ENCODE data around the gene PTS.
"Not testable (repeated sequence)": the region's sequence is repeated elsewhere in the genome, so short reads cannot be mapped to it uniquely, and the experiment has no call there.

The PTS gene

DNA sequence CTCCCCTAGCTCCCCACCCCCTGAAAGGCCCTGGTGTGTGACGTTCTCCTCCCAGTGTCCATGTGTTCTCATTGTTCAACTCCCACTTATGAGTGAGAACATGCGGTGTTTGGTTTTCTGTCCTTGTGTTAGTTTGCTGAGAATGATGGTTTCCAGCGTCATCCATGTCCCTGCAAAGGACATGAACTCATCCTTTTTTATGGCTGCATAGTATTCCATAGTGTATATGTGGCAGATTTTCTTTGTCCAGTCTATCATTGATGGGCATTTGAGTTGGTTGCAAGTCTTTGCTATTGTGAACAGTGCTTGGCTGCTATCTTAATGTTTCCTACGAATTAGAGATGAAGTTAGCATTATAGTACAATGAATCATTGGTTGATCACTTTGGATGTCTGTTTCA is 27.1 kb upstream of the PTS start:
- not testable (repeated sequence) for H3K4me3 ChIP-seq (ENCODE audit: extremely low read depth, insufficient read depth, low read length, poor library complexity, severe bottlenecking); H3K4me1 ChIP-seq (ENCODE audit: control insufficient read depth, insufficient read depth, low read length, poor library complexity, severe bottlenecking); H3K27ac ChIP-seq (ENCODE audit: low read depth, low read length, severe bottlenecking); H3K9me3 ChIP-seq (ENCODE audit: control insufficient read depth, low read length); H3K36me3 ChIP-seq (ENCODE audit: control insufficient read depth, insufficient read depth, low read length)
- WGBS, 2 experiments (ENCODE audit: insufficient coverage in 2 of 2), result no CpG with 5 or more reads among the region's 4 CpGs

DNA sequence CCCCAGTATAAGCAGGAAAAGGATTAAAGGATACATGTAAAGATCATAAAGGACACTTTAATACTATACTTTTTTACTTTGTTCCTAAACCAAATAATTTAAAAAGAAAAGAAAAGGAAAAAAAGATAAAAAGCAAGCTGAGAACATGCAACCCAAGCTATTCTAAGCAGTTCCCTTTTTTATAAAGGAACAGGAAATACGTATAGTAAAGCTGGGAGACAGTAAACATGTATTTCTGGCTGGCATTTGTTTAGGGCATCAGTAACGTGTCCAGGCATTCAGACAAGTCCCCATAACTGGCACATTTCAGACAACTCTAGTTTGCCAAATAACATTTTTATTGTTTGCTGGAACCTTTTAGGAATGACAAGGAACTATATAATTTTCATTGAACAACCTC is 26.0 kb upstream of the PTS start:
- Histone ChIP-seq H3K4me1 (ENCODE audit: control insufficient read depth, insufficient read depth, low read length, poor library complexity, severe bottlenecking) (no peaks in the 10 kb centered on the region), H3K4me3 (ENCODE audit: extremely low read depth, insufficient read depth, low read length, poor library complexity, severe bottlenecking) (no peak overlapping the region), H3K36me3 (ENCODE audit: control insufficient read depth, insufficient read depth, low read length) (no peaks in the 10 kb centered on the region), H3K27ac (ENCODE audit: low read depth, low read length, severe bottlenecking) (no peak overlapping the region), H3K9me3 (ENCODE audit: control insufficient read depth, low read length) (no peaks in the 10 kb centered on the region)
- WGBS, 2 experiments (ENCODE audit: insufficient coverage in 2 of 2), result no CpG with 5 or more reads among the region's 2 CpGs

DNA sequence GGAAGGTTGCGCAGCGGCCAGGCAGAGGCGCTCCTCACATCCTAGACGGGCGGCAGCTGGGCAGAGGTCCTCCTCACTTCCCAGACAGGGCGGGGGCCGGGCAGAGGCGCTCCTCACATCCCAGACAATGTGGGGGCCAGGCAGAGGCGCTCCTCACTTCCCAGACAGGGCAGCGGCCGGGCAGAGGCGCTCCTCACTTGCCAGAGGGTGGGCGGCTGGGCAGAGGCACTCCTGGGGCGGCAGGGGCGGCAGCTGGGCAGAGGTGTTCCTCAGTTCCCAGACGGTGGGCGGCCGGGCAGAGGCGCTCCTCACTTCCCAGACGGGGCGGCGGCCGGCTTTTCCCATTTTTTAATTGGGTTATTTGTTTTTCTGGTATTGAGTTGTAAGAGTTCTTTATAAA is 20.2 kb upstream of the PTS start:
- WGBS, 2 experiments (ENCODE audit: insufficient coverage in 2 of 2), result 91 to 92% methylated on average over 20 to 22 of the region's 23 CpGs
- H3K4me3 ChIP-seq (ENCODE audit: extremely low read depth, insufficient read depth, low read length, poor library complexity, severe bottlenecking), result no peak overlapping the region
- no peaks in the 10 kb centered on the region for H3K9me3 ChIP-seq (ENCODE audit: control insufficient read depth, low read length)
- H3K4me1 ChIP-seq (ENCODE audit: control insufficient read depth, insufficient read depth, low read length, poor library complexity, severe bottlenecking), result no peaks in the 10 kb centered on the region
- no peaks in the 10 kb centered on the region for H3K36me3 ChIP-seq (ENCODE audit: control insufficient read depth, insufficient read depth, low read length)
- no peak overlapping the region for H3K27ac ChIP-seq (ENCODE audit: low read depth, low read length, severe bottlenecking)

DNA sequence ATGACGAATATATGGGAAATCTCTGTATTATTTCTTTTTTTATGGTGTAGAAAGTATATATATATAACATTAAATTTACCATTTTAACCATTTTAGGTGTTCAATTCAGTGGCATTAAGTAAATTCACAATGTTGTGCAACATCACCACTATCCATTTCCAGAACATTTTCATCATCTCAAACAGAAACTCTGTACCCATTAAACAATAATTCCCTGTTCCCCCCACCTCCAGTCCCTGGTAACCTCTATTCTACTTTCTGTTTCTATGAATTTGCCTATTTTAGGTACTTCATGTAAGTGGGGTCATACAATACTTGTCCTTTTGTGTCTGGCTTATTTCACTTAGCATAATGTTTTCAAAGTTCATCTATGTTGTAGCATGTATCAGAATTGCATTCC is 15.3 kb upstream of the PTS start:
- no peak overlapping the region for H3K4me3 ChIP-seq (ENCODE audit: extremely low read depth, insufficient read depth, low read length, poor library complexity, severe bottlenecking)
- no CpG with 5 or more reads among the region's 1 CpG for WGBS, 2 experiments (ENCODE audit: insufficient coverage in 2 of 2)
- no peaks in the 10 kb centered on the region for H3K4me1 ChIP-seq (ENCODE audit: control insufficient read depth, insufficient read depth, low read length, poor library complexity, severe bottlenecking)
- no peaks in the 10 kb centered on the region for H3K9me3 ChIP-seq (ENCODE audit: control insufficient read depth, low read length)
- no peak overlapping the region for H3K27ac ChIP-seq (ENCODE audit: low read depth, low read length, severe bottlenecking)
- H3K36me3 ChIP-seq (ENCODE audit: control insufficient read depth, insufficient read depth, low read length), result no peaks in the 10 kb centered on the region

DNA sequence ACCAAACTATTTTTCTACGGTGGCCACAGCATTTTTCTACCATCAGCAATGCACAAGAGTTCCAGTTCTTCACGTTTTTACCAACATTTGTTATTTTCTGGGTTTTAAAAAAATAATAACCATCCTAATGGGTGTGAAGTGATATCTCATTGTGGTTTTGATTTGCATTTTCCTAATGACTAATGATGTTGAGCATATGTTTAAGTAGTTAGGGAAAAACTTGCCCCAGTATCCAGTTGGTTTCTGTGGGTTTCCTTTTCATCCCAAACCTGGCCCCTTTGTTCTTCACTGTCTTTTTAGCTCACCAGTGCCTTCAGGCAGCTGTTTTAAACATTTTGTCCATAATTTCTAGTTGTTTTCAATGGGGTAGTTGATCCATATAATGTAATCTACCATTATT is 14.7 kb upstream of the PTS start:
- no peak overlapping the region for H3K27ac ChIP-seq (ENCODE audit: low read depth, low read length, severe bottlenecking)
- no peaks in the 10 kb centered on the region for H3K4me1 ChIP-seq (ENCODE audit: control insufficient read depth, insufficient read depth, low read length, poor library complexity, severe bottlenecking)
- WGBS, 2 experiments (ENCODE audit: insufficient coverage in 2 of 2), result no CpG with 5 or more reads among the region's 2 CpGs
- no peaks in the 10 kb centered on the region for H3K9me3 ChIP-seq (ENCODE audit: control insufficient read depth, low read length)
- no peak overlapping the region for H3K4me3 ChIP-seq (ENCODE audit: extremely low read depth, insufficient read depth, low read length, poor library complexity, severe bottlenecking)
- no peaks in the 10 kb centered on the region for H3K36me3 ChIP-seq (ENCODE audit: control insufficient read depth, insufficient read depth, low read length)

DNA sequence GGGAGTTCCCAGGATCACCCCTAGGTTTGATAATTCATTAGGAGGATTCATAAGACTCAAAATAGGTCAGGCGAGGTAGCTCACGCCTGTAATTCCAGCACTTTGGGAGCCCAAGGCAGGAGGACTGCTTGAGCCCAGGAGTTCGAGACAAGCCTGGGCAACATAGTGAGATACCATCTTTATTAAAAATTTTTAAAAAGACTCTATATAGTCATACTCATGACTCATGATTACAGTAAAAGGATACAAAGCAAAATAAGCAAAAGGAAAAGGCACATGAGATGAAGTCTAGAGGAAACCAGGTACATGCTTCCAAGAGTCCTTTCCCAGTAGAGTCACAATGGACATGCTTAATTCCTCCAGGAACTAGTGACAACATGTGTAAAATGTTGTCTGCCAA is 13.9 kb upstream of the PTS start:
- no peaks in the 10 kb centered on the region for H3K36me3 ChIP-seq (ENCODE audit: control insufficient read depth, insufficient read depth, low read length)
- H3K4me3 ChIP-seq (ENCODE audit: extremely low read depth, insufficient read depth, low read length, poor library complexity, severe bottlenecking), result no peak overlapping the region
- H3K4me1 ChIP-seq (ENCODE audit: control insufficient read depth, insufficient read depth, low read length, poor library complexity, severe bottlenecking), result no peaks in the 10 kb centered on the region
- H3K27ac ChIP-seq (ENCODE audit: low read depth, low read length, severe bottlenecking), result no peak overlapping the region
- 93 to 94% methylated on average over 2 of the region's 3 CpGs for WGBS, 2 experiments (ENCODE audit: insufficient coverage in 2 of 2)
- no peaks in the 10 kb centered on the region for H3K9me3 ChIP-seq (ENCODE audit: control insufficient read depth, low read length)

DNA sequence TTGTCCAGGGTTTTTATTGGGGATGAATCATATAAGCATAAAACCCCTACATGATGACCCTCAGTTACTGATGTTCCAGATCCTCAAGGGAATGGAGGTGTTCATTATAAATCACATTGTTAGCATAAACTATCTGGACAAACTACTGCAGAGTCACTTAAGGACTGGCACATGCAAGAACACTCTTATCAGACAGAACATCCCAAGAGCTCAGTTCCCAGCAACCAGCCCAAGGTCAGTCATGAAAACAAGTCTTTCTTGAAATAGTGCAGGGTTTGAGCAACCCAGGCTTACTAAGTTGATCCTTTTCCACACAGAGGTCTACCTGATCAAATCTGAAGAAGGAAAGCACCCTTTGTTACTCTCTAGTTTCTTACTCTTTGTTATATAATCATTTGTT is 13.5 kb upstream of the PTS start:
- Histone ChIP-seq H3K4me1 (ENCODE audit: control insufficient read depth, insufficient read depth, low read length, poor library complexity, severe bottlenecking) (no peaks in the 10 kb centered on the region), H3K36me3 (ENCODE audit: control insufficient read depth, insufficient read depth, low read length) (no peaks in the 10 kb centered on the region), H3K27ac (ENCODE audit: low read depth, low read length, severe bottlenecking) (no peak overlapping the region), H3K4me3 (ENCODE audit: extremely low read depth, insufficient read depth, low read length, poor library complexity, severe bottlenecking) (no peak overlapping the region), H3K9me3 (ENCODE audit: control insufficient read depth, low read length) (no peaks in the 10 kb centered on the region)

DNA sequence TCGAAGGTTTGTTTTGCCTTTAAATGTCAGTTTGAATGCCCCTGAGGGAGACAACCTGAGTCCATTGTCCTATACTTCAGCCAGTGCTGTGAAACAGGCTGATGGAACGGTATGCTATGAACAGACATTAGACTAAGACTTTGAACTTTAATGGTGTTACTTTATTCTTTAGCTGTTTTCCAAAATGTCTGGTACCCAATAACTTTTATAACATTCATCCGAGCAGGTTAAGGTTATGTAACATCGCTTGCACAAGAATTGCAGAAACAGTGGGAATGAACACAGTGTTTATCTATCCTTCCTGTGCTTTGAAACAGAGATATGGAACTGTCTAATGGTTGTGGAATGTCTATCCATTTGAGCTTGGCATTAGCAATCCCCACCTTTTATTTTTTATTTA is 12.5 kb upstream of the PTS start:
- no peaks in the 10 kb centered on the region for H3K36me3 ChIP-seq (ENCODE audit: control insufficient read depth, insufficient read depth, low read length)
- no peaks in the 10 kb centered on the region for H3K4me1 ChIP-seq (ENCODE audit: control insufficient read depth, insufficient read depth, low read length, poor library complexity, severe bottlenecking)
- 95 to 100% methylated on average over 2 to 4 of the region's 4 CpGs for WGBS, 2 experiments (ENCODE audit: insufficient coverage in 2 of 2)
- no peaks in the 10 kb centered on the region for H3K9me3 ChIP-seq (ENCODE audit: control insufficient read depth, low read length)
- H3K27ac ChIP-seq (ENCODE audit: low read depth, low read length, severe bottlenecking), result no peak overlapping the region
- H3K4me3 ChIP-seq (ENCODE audit: extremely low read depth, insufficient read depth, low read length, poor library complexity, severe bottlenecking), result no peak overlapping the region

DNA sequence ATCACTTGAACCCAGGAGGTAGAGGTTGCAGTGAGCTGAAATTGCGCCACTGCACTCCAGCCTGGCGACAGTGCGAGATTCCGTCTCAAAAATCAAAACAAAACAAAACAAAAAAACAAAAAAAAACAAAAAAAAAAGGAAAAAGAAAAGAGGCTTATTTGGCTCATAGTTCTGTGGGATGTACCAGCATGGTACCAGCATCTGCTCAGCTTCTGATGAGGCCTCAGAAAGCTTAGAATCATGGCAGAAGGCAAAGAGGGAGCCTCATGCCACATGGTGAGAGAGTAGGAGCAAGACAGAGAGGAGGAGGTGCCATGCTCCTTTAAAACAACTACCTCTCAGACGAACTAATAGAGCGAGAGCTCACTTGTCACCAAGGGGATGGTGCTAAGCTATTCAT is 10.6 kb upstream of the PTS start:
- Histone ChIP-seq H3K4me3 (ENCODE audit: extremely low read depth, insufficient read depth, low read length, poor library complexity, severe bottlenecking) (no peak overlapping the region), H3K9me3 (ENCODE audit: control insufficient read depth, low read length) (no peaks in the 10 kb centered on the region), H3K4me1 (ENCODE audit: control insufficient read depth, insufficient read depth, low read length, poor library complexity, severe bottlenecking) (peaks cover under 1% of the 10 kb centered on the region), H3K36me3 (ENCODE audit: control insufficient read depth, insufficient read depth, low read length) (no peaks in the 10 kb centered on the region), H3K27ac (ENCODE audit: low read depth, low read length, severe bottlenecking) (no peak overlapping the region)
- no CpG with 5 or more reads among the region's 6 CpGs for WGBS, 2 experiments (ENCODE audit: insufficient coverage in 2 of 2)

DNA sequence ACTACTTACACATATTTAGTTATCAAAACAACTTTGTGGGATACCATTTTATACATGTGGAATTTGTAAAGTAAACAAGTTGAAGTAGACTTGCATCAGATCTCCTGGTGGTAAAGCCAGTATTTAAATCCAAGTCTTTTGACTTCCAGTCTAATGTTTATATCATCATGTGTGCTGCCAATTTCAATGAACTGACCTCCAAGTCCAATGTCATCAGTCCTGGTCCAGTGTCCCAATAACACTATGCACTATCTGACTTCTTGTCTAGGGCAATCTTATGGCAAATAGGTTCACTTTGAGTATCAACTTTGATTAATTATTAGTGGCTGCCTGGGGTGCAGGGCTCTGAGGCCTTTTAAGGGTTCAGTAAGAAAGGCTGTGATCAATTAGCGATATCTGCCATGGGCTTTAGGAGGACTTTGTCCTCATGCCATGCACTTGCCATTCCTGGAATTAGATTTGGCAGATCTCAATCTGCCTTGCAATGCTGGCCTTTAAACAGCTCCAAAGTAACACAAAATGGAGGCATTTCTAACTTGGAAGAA is 9.6 kb upstream of the PTS start:
- 93 to 100% methylated on average over 1 of the region's 1 CpG for WGBS, 2 experiments (ENCODE audit: insufficient coverage in 2 of 2)
- no peak overlapping the region for H3K4me3 ChIP-seq (ENCODE audit: extremely low read depth, insufficient read depth, low read length, poor library complexity, severe bottlenecking)
- H3K4me1 ChIP-seq (ENCODE audit: control insufficient read depth, insufficient read depth, low read length, poor library complexity, severe bottlenecking), result peaks cover 5% of the 10 kb centered on the region
- H3K9me3 ChIP-seq (ENCODE audit: control insufficient read depth, low read length), result no peaks in the 10 kb centered on the region
- H3K27ac ChIP-seq (ENCODE audit: low read depth, low read length, severe bottlenecking), result no peak overlapping the region
- no peaks in the 10 kb centered on the region for H3K36me3 ChIP-seq (ENCODE audit: control insufficient read depth, insufficient read depth, low read length)

DNA sequence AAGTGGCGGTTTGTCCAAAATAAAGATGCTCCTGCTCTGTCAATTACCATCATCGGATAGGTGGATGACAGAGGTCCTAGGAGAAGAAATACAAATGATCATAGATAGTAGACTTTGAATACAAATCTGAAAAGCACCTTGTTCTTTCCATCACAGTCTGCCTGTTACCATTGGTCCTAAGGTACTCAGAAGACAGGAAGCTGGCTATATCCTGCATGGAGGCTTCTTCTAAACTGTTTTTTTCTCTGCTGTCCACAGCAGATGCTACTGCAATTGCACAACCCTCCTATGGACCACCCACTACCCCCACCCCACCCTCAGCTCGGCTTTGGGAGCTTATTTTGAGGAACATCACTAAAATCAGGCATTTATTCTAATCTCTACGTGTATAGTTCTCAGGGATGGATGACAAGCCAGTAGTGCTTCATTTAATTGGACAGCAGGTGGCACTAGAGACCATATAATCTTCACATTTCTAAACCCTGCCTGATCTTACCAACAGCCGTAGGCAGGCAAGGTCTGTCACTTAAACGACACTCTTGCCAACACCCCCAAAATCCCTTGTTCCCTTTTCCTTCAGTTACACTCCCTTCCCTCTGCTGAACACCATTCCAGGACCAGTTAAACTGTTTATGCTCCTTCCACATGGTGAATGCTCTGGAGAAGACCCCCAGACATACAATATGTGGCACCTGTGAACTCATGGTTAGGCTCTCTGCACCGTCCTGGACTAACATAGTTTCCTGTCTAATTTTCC is 6.6 kb upstream of the PTS start:
- 24 to 40% methylated on average over 4 to 5 of the region's 7 CpGs for WGBS, 2 experiments (ENCODE audit: insufficient coverage in 2 of 2)
- no peaks in the 10 kb centered on the region for H3K9me3 ChIP-seq (ENCODE audit: control insufficient read depth, low read length)
- H3K36me3 ChIP-seq (ENCODE audit: control insufficient read depth, insufficient read depth, low read length), result no peaks in the 10 kb centered on the region
- peaks cover 5% of the 10 kb centered on the region for H3K4me1 ChIP-seq (ENCODE audit: control insufficient read depth, insufficient read depth, low read length, poor library complexity, severe bottlenecking)
- no peak overlapping the region for H3K27ac ChIP-seq (ENCODE audit: low read depth, low read length, severe bottlenecking)
- no peak overlapping the region for H3K4me3 ChIP-seq (ENCODE audit: extremely low read depth, insufficient read depth, low read length, poor library complexity, severe bottlenecking)
